ENCODE results near the gene LARGE1. TPM values are rescaled to one million over a fixed set of nuclear protein-coding genes. Genes with fewer than 3 reads are reported as not detected.

LARGE1 gene
- total and polyA plus RNA-seq, 2 of the 13 experiments (the other 11 are each of a cell fraction or from before 2014, with no cell fraction given) = 8.4 to 11.0 TPM

- no peak for TF ChIP-seq SCMH1 (CRISPR knock-in tag; IDR thresholded peaks at IDR 0.05; ENCODE audit: borderline replicate concordance)
Observed at GRCh38 chr22:33381531-33382406, 538.5 kb downstream of the LARGE1 start (continued).

DNA sequence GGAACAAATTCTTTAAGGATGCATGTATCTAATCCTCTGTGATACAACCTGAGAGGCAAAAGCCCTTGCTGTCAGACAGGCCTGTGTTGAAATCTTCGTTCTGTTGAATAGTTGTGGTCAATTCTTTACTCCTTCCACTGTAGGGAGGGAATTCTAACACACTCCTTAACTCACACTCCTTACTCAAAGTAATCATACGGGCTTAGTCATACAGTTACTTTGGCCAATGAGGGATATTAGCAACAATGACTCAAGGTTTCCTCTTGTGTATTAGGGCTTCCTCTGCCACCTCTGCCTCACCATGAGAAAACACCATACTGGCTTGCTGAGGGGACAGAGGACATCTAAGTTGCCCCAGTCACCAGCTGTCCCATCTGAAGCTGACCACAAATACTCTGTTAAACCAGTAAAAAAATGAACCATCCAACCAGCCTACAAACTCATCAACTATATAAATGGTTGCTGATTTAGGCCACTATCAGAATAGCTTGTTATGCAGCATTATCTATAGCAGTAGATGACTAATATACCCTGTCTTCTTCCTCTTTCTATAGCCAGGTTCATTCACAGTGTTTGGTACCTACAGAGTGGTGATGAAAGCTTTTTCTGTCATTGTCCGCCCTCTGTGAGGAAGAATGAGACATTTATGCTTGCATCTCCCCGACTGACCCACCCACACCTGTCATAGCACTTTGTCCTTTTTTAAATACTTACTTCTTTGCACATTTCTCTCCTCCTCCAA is 539.3 kb downstream of the LARGE1 start:
- DNase-seq (ENCODE audit: low spot score) = no peak
- in situ Hi-C loops (cut with HindIII; ENCODE audit: extremely low pct_ligation_motif_present, low pct_unique_long_range_greater_than_20kb) (no loop called here), intact Hi-C loops (cut with micrococcal nuclease; ENCODE audit: unreplicated experiment) (no loop called here)
- WGBS (ENCODE audit: low lambda C conversion rate) = 93% methylated on average over 4 of the region's 4 CpGs
- BruUV-seq (replicated peaks) = no TSS peak
- ATAC-seq = no peak
- no peaks in the 10 kb centered on the region for H3K9me3 ChIP-seq (ENCODE audit: low read length)
- no peak overlapping the region for H3K9ac ChIP-seq (ENCODE audit: insufficient read depth, low read depth, low read length)
- TF ChIP-seq ATF7-NPFF (CRISPR knock-in tag; IDR thresholded peaks at IDR 0.05; ENCODE audit: low read depth) (no peak), SRSF9 (IDR thresholded peaks at IDR 0.05; ENCODE audit: borderline replicate concordance, insufficient read depth, low read depth, low read length, poor library complexity, severe bottlenecking) (no peak), WIZ (CRISPR knock-in tag; IDR thresholded peaks at IDR 0.05) (no peak), ZNF777 (CRISPR knock-in tag; IDR thresholded peaks at IDR 0.05) (no peak), RFX3 (CRISPR knock-in tag; IDR thresholded peaks at IDR 0.05) (no peak)
- TF ChIP-seq, protein P1, sequence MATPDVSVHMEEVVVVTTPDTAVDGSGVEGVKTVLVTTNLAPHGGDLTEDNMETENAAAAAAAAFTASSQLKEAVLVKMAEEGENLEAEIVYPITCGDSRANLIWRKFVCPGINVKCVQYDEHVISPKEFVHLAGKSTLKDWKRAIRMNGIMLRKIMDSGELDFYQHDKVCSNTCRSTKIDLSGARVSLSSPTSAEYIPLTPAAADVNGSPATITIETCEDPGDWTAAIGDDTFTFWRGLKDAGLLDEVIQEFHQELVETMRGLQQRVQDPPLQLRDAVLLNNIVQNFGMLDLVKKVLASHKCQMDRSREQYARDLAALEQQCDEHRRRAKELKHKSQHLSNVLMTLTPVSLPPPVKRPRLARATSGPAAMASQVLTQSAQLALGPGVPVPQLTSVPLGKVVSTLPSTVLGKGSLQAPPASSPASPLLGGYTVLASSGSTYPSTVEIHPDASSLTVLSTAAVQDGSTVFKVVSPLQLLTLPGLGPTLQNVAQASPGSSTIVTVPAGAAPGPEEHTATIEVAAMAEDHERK (CRISPR knock-in tag; IDR thresholded peaks at IDR 0.05; ENCODE audit: low read depth) = no peak
- TF ChIP-seq, protein P2, sequence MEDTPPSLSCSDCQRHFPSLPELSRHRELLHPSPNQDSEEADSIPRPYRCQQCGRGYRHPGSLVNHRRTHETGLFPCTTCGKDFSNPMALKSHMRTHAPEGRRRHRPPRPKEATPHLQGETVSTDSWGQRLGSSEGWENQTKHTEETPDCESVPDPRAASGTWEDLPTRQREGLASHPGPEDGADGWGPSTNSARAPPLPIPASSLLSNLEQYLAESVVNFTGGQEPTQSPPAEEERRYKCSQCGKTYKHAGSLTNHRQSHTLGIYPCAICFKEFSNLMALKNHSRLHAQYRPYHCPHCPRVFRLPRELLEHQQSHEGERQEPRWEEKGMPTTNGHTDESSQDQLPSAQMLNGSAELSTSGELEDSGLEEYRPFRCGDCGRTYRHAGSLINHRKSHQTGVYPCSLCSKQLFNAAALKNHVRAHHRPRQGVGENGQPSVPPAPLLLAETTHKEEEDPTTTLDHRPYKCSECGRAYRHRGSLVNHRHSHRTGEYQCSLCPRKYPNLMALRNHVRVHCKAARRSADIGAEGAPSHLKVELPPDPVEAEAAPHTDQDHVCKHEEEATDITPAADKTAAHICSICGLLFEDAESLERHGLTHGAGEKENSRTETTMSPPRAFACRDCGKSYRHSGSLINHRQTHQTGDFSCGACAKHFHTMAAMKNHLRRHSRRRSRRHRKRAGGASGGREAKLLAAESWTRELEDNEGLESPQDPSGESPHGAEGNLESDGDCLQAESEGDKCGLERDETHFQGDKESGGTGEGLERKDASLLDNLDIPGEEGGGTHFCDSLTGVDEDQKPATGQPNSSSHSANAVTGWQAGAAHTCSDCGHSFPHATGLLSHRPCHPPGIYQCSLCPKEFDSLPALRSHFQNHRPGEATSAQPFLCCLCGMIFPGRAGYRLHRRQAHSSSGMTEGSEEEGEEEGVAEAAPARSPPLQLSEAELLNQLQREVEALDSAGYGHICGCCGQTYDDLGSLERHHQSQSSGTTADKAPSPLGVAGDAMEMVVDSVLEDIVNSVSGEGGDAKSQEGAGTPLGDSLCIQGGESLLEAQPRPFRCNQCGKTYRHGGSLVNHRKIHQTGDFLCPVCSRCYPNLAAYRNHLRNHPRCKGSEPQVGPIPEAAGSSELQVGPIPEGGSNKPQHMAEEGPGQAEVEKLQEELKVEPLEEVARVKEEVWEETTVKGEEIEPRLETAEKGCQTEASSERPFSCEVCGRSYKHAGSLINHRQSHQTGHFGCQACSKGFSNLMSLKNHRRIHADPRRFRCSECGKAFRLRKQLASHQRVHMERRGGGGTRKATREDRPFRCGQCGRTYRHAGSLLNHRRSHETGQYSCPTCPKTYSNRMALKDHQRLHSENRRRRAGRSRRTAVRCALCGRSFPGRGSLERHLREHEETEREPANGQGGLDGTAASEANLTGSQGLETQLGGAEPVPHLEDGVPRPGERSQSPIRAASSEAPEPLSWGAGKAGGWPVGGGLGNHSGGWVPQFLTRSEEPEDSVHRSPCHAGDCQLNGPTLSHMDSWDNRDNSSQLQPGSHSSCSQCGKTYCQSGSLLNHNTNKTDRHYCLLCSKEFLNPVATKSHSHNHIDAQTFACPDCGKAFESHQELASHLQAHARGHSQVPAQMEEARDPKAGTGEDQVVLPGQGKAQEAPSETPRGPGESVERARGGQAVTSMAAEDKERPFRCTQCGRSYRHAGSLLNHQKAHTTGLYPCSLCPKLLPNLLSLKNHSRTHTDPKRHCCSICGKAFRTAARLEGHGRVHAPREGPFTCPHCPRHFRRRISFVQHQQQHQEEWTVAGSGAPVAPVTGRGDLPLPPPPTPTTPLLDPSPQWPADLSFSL (CRISPR knock-in tag; IDR thresholded peaks at IDR 0.05) = no peak
- H3K27me3 ChIP-seq (ENCODE audit: control insufficient read depth in 1 of 2, insufficient read depth in 2 of 2, low read length in 2 of 2) = no peaks in the 10 kb centered on the region
- no peak overlapping the region for H3K4me3 ChIP-seq (replicated peaks in 1 of 3; ENCODE audit: insufficient read depth in 1 of 3, low read depth in 2 of 3, low read length in 3 of 3)
- no peak for FAIRE-seq
- peaks cover 1 to 6% of the 10 kb centered on the region in 2 experiments; a peak in 2 of 5 replicates for H3K36me3 ChIP-seq (replicated peaks in 1 of 2; ENCODE audit: control insufficient read depth in 1 of 2, insufficient read depth in 2 of 2, low read length in 2 of 2)
- H4K20me1 ChIP-seq (ENCODE audit: insufficient read depth, low read length) = no peaks in the 10 kb centered on the region
- CTCF ChIA-PET (ENCODE audit: low intra/inter-chr PET ratio, low total read pairs) = no interaction called here
- POLR2A ChIA-PET = no interaction called here
- H3K4me1 ChIP-seq (ENCODE audit: insufficient read depth, low read length) = peaks cover 18% of the 10 kb centered on the region
- H3K79me2 ChIP-seq (ENCODE audit: insufficient read depth, low read length) = no peaks in the 10 kb centered on the region
- no peak overlapping the region for H2AFZ ChIP-seq (ENCODE audit: low read length)
- no peak overlapping the region for H3K4me2 ChIP-seq (ENCODE audit: low read depth, low read length)
- H3K27ac ChIP-seq (ENCODE audit: extremely low read length, insufficient read depth, low read length) = no peak overlapping the region
